K562 (cell line): ENCODE measurements around the gene ANKRD27. TPM values are rescaled to one million over a fixed set of nuclear protein-coding genes. Genes with fewer than 3 reads are reported as not detected.

Source experiments
- CBX3 ChIP-seq, 2 experiments: IDR thresholded peaks; 1 replicate in 1 of 2; 2 replicates in 1 of 2; pipeline ENCODE4 v1.6.1; 2012; ENCODE audit warnings: inconsistent platforms in 2 of 2, low read length in 2 of 2, borderline replicate concordance in 1 of 2, control low read depth in 1 of 2
- CREB1 ChIP-seq, 2 experiments: sonication (generic) in 1 of 2; formaldehyde crosslinking in 1 of 2; IDR thresholded peaks; 2 replicates each; pipeline versions ENCODE4 v1.6.1 to v1.8.0; 2012 to 2022; ENCODE audit warnings: inconsistent platforms in 1 of 2, mild to moderate bottlenecking in 1 of 2, missing genetic modification reagents in 1 of 2, moderate library complexity in 1 of 2
- DACH1 ChIP-seq: fragments of 450-650 bp; IDR thresholded peaks from 2 replicates; pipeline ENCODE4 v1.6.1; 2018; ENCODE audit not compliant: partially characterized antibody
- ELF4 ChIP-seq: fragments of 450-650 bp; formaldehyde crosslinking; IDR thresholded peaks from 2 replicates; pipeline ENCODE4 v1.4.0; 2022; ENCODE audit warnings: missing genetic modification characterization
- ETS2 ChIP-seq: IDR thresholded peaks from 2 replicates; pipeline ENCODE4 v1.6.1; 2016; ENCODE audit warnings: borderline replicate concordance, missing genetic modification characterization, mild to moderate bottlenecking, moderate library complexity, missing compliant biosample characterization; ENCODE audit not compliant: poor library complexity, severe bottlenecking
- FOXK2 ChIP-seq, 2 experiments: fragments of 450-650 bp; IDR thresholded peaks in 1 of 2; conservative IDR thresholded peaks in 1 of 2; 2 replicates each; pipeline ENCODE4 v1.6.1; 2016; ENCODE audit warnings: low read depth in 2 of 2, mild to moderate bottlenecking in 1 of 2
- MCM3 ChIP-seq: fragments of 450-650 bp; IDR thresholded peaks from 2 replicates; pipeline ENCODE4 v1.6.1; 2016
- PHF8 ChIP-seq: fragments of 200-600 bp; sonication (generic); IDR thresholded peaks from 2 replicates; pipeline ENCODE4 v1.6.1; 2012; ENCODE audit warnings: mixed run types, mild to moderate bottlenecking, inconsistent platforms, low read length, moderate library complexity, borderline replicate concordance
- PHTF2 ChIP-seq: fragments of 250-450 bp; sonication (Bioruptor Pico); IDR thresholded peaks from 2 replicates; pipeline ENCODE4 v1.5.0; 2021; ENCODE audit warnings: mild to moderate bottlenecking
- PRMT5 ChIP-seq: sonication (generic); formaldehyde crosslinking; IDR thresholded peaks from 2 replicates; pipeline ENCODE4 v1.5.0; 2020; ENCODE audit warnings: missing genetic modification reagents
- REST ChIP-seq, 2 experiments: fragments of 450-650 bp; formaldehyde crosslinking in 1 of 2; IDR thresholded peaks; 2 replicates each; pipeline versions ENCODE4 v1.4.0 to v1.6.1; 2014 to 2020; ENCODE audit warnings: mild to moderate bottlenecking in 2 of 2, borderline replicate concordance in 1 of 2, low read depth in 1 of 2
- RUNX1 ChIP-seq: sonication (generic); IDR thresholded peaks from 2 replicates; pipeline ENCODE4 v1.6.1; 2016; ENCODE audit warnings: antibody characterized with exemption, low read depth
- SMARCA4 ChIP-seq: fragments of 450-650 bp; IDR thresholded peaks from 2 replicates; pipeline ENCODE4 v1.6.1; 2016
- U2AF1 ChIP-seq: fragments of 200-400 bp; formaldehyde crosslinking; optimal IDR thresholded peaks from 2 replicates; pipeline ENCODE3; 2017; ENCODE audit warnings: mild to moderate bottlenecking, low read depth, low read length, moderate library complexity
- ZFP36 ChIP-seq: fragments of 150-350 bp; IDR thresholded peaks from 2 replicates; pipeline ENCODE4 v1.6.1; 2018; ENCODE audit warnings: low read length, low read depth; ENCODE audit not compliant: partially characterized antibody
- ZKSCAN1 ChIP-seq: fragments of 150-350 bp; IDR thresholded peaks from 2 replicates; pipeline ENCODE4 v1.6.1; 2016; ENCODE audit warnings: low read depth, low read length
- ZNF224 ChIP-seq: sonication (generic); formaldehyde crosslinking; IDR thresholded peaks from 2 replicates; pipeline ENCODE4 v1.8.0; 2022; ENCODE audit warnings: mild to moderate bottlenecking, missing genetic modification reagents
- ZNF3 ChIP-seq: fragments of 250-450 bp; sonication (Bioruptor Pico); IDR thresholded peaks from 2 replicates; pipeline ENCODE4 v1.5.0; 2021; ENCODE audit warnings: mild to moderate bottlenecking, moderate library complexity
- ZNF586 ChIP-seq: fragments of 450-650 bp; formaldehyde crosslinking; conservative IDR thresholded peaks from 2 replicates; pipeline ENCODE4 v1.4.0; 2020; ENCODE audit warnings: mild to moderate bottlenecking, moderate library complexity
- ZNF668 ChIP-seq: fragments of 250-450 bp; sonication (Bioruptor Pico); IDR thresholded peaks from 2 replicates; pipeline ENCODE4 v1.8.0; 2022; ENCODE audit warnings: mild to moderate bottlenecking, inconsistent platforms
- ZNF699 ChIP-seq: fragments of 250-450 bp; sonication (Bioruptor Pico); IDR thresholded peaks from 2 replicates; pipeline ENCODE4 v1.8.0; 2021; ENCODE audit warnings: mild to moderate bottlenecking, moderate library complexity; ENCODE audit not compliant: insufficient replicate concordance
- ZSCAN29 ChIP-seq: fragments of 450-650 bp; IDR thresholded peaks from 2 replicates; pipeline ENCODE4 v1.6.1; 2017
- polyA plus RNA-seq, 8 experiments: library from polyadenylated mRNA; depleted of rRNA in 4 of 8; stranded (reverse) in 5 of 8; unstranded in 3 of 8; fragments of >200 nt; fragmentation: Nextera tagmentation in 2 of 8; fragmentation: Illumina TruSeq in 1 of 8; extraction: Ambion mirVana in 2 of 8; extraction: Trizol in 1 of 8; gene quantifications; 2 replicates each; pipeline versions ENCODE4 v1.2.1 to v1.2.3, GENCODE V29; 2011 to 2014; ENCODE audit warnings: inconsistent platforms in 1 of 8, missing spikeins in 1 of 8
- total RNA-seq, 7 experiments: library from RNA; depleted of rRNA in 6 of 7; stranded (reverse); fragments of >200 nt in 6 of 7; fragmentation: Illumina TruSeq in 2 of 7; extraction: Trizol in 2 of 7; gene quantifications; 2 replicates each; pipeline versions ENCODE4 v1.2.1 to v1.2.3, GENCODE V29; 2011 to 2021; ENCODE audit warnings: low replicate concordance in 1 of 7

The ANKRD27 gene
- total and polyA plus RNA-seq, 9 of the 15 experiments (the other 6 are each of a cell fraction or from before 2014, with no cell fraction given): 5.3 to 71.3 (median 54.2) TPM

DNA sequence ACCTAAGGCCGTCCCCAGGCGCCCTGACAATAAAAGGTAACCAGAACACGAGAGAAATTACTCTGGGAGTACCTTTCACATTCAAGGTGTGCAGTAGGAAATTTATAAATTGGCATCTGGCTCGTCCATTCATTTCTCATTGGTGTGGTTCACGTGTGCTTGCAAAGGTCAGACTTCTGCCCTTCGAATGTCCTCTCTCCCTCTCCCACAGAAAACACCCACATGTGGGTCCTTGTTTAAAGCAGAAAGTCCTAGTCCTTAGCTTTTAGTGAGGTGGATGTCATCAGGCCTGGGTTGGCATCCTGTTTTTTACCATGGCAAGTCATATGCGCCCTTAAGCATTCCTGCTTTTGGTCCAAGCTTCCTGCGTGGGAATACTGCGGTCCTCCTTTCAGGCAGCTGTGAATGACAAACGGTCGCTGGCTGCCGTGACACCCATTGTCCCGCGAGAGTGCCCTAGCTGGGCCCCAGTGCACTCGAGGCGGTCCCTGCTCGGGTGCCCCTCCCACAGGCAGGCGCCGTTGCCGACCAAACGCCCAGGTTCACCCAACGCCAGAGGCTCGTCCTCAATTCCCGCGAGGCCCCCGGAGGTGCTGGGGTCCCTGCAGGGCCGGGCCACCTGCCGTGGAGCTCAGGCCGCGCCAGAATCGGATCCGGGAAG lies 16.4 kb upstream of the ANKRD27 start, which contains the start of gene NUDT19 (continued):
- TF ChIP-seq DACH1: no peak
- peak in 1 of 2 experiments; percentile 23; a peak in 1 of 4 replicates for TF ChIP-seq FOXK2 (conservative IDR thresholded peaks at IDR 0.05 in 1 of 2, IDR thresholded peaks at IDR 0.05 in 1 of 2; ENCODE audit: low read depth in 2 of 2)
- no peak for TF ChIP-seq PHTF2 (CRISPR knock-in tag)
- no peak for TF ChIP-seq ZNF3 (CRISPR knock-in tag)
- TF ChIP-seq ZKSCAN1: no peak
- TF ChIP-seq REST (IDR thresholded peaks at IDR 0.05; ENCODE audit: borderline replicate concordance): no peak
- TF ChIP-seq REST (CRISPR knock-in tag; IDR thresholded peaks at IDR 0.05; ENCODE audit: low read depth): no peak
- TF ChIP-seq ZFP36: peak; percentile 1
- no peak; the same call in 1 of the 2 replicates for TF ChIP-seq CREB1 (IDR thresholded peaks at IDR 0.05)
- 0 out of 2 replicates have a peak, but pooled peaks have one; percentile 30 for TF ChIP-seq CREB1 (CRISPR knock-in tag; IDR thresholded peaks at IDR 0.05)
- no peak for TF ChIP-seq ZNF586 (CRISPR knock-in tag)
- 0 out of 2 replicates have a peak, but pooled peaks have one; percentile 14 for TF ChIP-seq SMARCA4
- no peak for TF ChIP-seq PHF8
- no peak for TF ChIP-seq ELF4
- TF ChIP-seq CBX3 (IDR thresholded peaks at IDR 0.05; ENCODE audit: borderline replicate concordance in 1 of 2, low read length in 2 of 2): no peak
- TF ChIP-seq ZNF668 (CRISPR knock-in tag): no peak
- TF ChIP-seq U2AF1: no peak
- TF ChIP-seq PRMT5 (CRISPR knock-in tag): no peak
- no peak for TF ChIP-seq RUNX1
- TF ChIP-seq ZSCAN29: no peak
- no peak for TF ChIP-seq MCM3
- no peak for TF ChIP-seq ZNF699 (CRISPR knock-in tag)
- TF ChIP-seq ZNF224 (CRISPR knock-in tag): no peak
- no peak for TF ChIP-seq ETS2 (tag)
